GM12878 (cell line): ENCODE measurements around the gene AP5Z1.

Experiments
- ATF3 ChIP-seq: IDR thresholded peaks from 2 replicates; pipeline ENCODE4 v1.6.1; 2011; ENCODE audit warnings: low read depth, mild to moderate bottlenecking, low read length, moderate library complexity, borderline replicate concordance; ENCODE audit errors: extremely low read depth
- CTCF ChIP-seq, 3 experiments: IDR thresholded peaks in 2 of 3; conservative IDR thresholded peaks in 1 of 3; 2 replicates each; pipeline ENCODE4 v1.5.1; 2011; ENCODE audit warnings: low read depth in 3 of 3, low read length in 3 of 3, mild to moderate bottlenecking in 3 of 3, control low read depth in 2 of 3, moderate library complexity in 2 of 3, inconsistent platforms in 1 of 3, mixed read lengths in 1 of 3; ENCODE audit not compliant: control insufficient read depth in 2 of 3, insufficient read depth in 1 of 3; ENCODE audit errors: extremely low read depth in 1 of 3
- ESRRA ChIP-seq: IDR thresholded peaks from 2 replicates; pipeline ENCODE4 v1.6.1; 2012; ENCODE audit warnings: mild to moderate bottlenecking, low read length, improper control_type of control experiment
- GABPA ChIP-seq: IDR thresholded peaks from 2 replicates; pipeline ENCODE4 v1.6.1; 2014; ENCODE audit warnings: antibody characterized with exemption, low read depth, mild to moderate bottlenecking, inconsistent platforms
- POLR2A ChIP-seq: IDR thresholded peaks from 2 replicates; pipeline ENCODE4 v1.6.1; 2011; ENCODE audit warnings: low read depth, mild to moderate bottlenecking, low read length
- REST ChIP-seq: IDR thresholded peaks from 2 replicates; pipeline ENCODE4 v1.6.1; 2012; ENCODE audit warnings: mild to moderate bottlenecking, low read depth, low read length

- TF ChIP-seq CTCF (IDR thresholded peaks at IDR 0.05 in 2 of 3, conservative IDR thresholded peaks at IDR 0.05 in 1 of 3; ENCODE audit: control insufficient read depth in 2 of 3, extremely low read depth in 1 of 3, insufficient read depth in 1 of 3, low read depth in 3 of 3, low read length in 3 of 3) (no peak), GABPA (no peak), ATF3 (no peak), POLR2A (no peak), REST (no peak), ESRRA (no peak)
These were observed 10.9 kb upstream of the AP5Z1 start for GRCh38 chr7:4764402-4765007.
